ENCODE data around the gene HBD. TPM values are rescaled to one million over a fixed set of nuclear protein-coding genes. Genes with fewer than 3 reads are reported as not detected.
"Not testable (repeated sequence)": the region's sequence is repeated elsewhere in the genome, so short reads cannot be mapped to it uniquely, and the experiment has no call there.

Gene HBD
- total RNA-seq, 2 donors from 2014 or later = 1.6 TPM; not detected in 1

DNA sequence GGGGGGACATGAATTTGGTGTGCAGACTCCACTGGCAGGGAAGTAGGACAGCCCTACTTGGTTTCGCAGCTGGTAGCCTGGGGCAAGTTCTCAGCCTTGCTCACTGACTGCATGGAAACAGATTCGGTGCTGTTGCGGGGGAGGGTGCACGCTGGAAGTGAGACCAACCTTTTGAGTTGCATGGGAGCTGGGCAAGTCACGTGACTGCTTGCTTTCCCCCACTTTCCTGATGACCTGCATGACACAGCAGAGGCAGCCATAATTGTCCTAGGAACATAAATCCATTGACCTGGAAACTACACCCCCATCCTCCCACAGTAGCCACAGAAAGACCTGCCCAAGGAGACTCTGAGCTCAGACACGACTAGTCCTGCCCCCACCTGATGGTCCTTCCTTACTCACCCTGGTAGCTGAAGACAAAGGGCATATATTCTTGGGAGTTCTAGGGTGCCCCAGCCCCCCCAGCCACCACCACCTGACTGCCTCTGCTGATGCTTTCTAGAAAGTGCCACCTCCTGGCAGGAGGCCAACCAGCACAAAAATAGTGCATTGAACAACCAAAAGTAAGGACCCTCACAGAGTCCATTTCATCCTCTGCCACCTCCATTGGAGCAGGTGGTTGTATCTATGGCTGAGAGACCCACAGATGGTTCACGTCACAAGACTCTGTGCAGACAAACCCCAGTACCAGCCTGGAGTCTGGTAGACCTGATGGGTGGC is 24.4 kb upstream of the HBD start:
- peaks cover 0 to 7% of the 10 kb centered on the region in 2 donors for H3K36me3 Mint-ChIP-seq
- ATAC-seq (no peak), DNase-seq (ENCODE audit: low spot score in 2 of 2) (no peak)
- no peaks in the 10 kb centered on the region for H3K9me3 Mint-ChIP-seq
- no peak overlapping the region for H3K27ac Mint-ChIP-seq

DNA sequence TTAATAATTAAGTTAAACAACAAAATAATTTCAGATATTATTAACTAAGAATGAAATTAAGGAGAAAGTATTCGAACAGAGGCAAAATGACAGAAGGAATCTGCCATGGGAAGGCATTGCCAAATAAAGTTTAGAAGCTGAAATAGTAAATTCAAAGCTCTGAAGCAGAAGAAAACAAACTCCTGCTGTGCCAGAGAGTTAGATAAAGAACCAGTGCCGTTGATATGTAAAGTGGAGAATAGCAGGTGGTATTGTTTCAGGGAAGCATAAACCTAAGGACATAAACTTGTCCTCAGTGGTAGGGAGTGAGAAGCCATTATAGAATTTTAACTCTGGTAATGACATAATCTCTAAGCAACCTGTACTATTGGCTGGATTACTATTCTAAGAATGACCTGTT is 23.0 kb upstream of the HBD start:
- Mint-ChIP-seq H3K27ac (no peak overlapping the region), H3K36me3 (peaks cover 0 to 7% of the 10 kb centered on the region in 2 donors), H3K9me3 (no peaks in the 10 kb centered on the region)
- ATAC-seq (no peak), DNase-seq (ENCODE audit: low spot score in 2 of 2) (no peak)

DNA sequence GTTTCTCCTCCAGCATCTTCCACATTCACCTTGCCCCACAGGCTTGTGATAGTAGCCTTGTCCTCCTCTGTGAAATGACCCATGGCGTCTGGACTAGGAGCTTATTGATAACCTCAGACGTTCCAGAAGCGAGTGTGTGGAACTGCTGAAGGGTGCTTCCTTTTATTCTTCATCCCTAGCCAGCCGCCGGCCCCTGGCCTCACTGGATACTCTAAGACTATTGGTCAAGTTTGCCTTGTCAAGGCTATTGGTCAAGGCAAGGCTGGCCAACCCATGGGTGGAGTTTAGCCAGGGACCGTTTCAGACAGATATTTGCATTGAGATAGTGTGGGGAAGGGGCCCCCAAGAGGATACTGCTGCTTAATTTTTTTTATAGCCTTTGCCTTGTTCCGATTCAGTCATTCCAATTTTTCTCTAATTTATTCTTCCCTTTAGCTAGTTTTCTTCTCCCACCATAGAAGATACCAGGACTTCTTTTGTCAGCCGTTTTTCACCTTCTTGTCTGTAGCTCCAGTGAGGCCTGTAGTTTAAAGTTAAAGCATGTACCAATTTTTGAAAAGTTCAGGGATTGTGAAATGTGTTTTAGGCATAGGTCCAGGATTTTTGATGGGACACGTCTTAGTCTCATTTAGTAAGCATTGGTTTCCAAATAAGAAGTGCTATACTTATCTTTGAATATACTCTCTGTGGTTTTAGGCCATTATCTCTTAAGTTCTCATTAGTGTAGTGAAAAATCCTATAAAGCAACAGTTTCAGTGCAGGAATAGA is 20.5 kb upstream of the HBD start, which contains the start of gene HBG2:
Gene HBG2 (minus strand): TSS at position 136 of the 768 bp plus-strand sequence. CDS start 53 bp downstream, at position 83.
- peak within 1 kb of the TSS in 1 of 2 donors; percentile 25 for H3K27ac Mint-ChIP-seq
- not testable (repeated sequence) for H3K9me3 Mint-ChIP-seq; H3K36me3 Mint-ChIP-seq; ATAC-seq; DNase-seq (ENCODE audit: low spot score in 2 of 2)

DNA sequence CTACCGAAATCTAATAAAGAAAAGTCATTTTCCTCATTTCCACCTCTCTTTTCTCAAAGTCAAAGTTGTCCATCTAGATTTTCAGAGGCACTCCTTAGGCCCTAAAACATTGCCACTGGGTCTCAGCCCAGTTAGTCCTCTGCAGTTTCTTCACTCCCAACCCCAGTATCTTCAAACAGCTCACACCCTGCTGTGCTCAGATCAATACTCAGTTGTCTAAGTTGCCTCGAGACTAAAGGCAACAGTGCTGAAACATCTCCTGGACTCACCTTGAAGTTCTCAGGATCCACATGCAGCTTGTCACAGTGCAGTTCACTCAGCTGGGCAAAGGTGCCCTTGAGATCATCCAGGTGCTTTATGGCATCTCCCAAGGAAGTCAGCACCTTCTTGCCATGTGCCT is 19.7 kb upstream of the HBD start:
- DNase-seq (ENCODE audit: low spot score in 2 of 2); ATAC-seq; H3K9me3 Mint-ChIP-seq; H3K36me3 Mint-ChIP-seq; H3K27ac Mint-ChIP-seq: not testable (repeated sequence)

DNA sequence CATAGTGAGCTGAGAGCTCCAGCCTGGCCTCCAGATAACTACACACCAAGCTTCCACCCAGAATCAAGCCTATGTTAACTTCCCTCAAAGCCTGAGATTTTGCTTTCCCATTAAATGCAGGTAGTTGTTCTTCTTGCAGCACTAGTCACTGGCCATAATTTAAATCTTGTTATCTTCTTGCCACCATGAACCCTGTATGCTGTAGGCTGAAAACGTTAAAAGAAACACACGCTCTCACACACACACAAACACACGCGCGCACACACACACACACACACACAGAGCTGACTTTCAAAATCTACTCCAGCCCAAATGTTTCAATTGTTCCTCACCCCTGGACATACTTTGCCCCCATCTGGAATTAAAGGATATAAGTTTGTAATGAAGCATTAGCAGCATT is 19.2 kb upstream of the HBD start:
- not testable (repeated sequence) for DNase-seq (ENCODE audit: low spot score in 2 of 2); ATAC-seq; H3K36me3 Mint-ChIP-seq; H3K9me3 Mint-ChIP-seq; H3K27ac Mint-ChIP-seq

GRCh38 chr11:5252919-5253265 is 18.6 kb upstream of the HBD start:
- Mint-ChIP-seq H3K9me3 (no peaks in the 10 kb centered on the region), H3K27ac (no peak overlapping the region), H3K36me3 (peaks cover 0 to 5% of the 10 kb centered on the region in 2 donors)
- ATAC-seq = no peak
- DNase-seq (ENCODE audit: low spot score in 2 of 2) = no peak

DNA sequence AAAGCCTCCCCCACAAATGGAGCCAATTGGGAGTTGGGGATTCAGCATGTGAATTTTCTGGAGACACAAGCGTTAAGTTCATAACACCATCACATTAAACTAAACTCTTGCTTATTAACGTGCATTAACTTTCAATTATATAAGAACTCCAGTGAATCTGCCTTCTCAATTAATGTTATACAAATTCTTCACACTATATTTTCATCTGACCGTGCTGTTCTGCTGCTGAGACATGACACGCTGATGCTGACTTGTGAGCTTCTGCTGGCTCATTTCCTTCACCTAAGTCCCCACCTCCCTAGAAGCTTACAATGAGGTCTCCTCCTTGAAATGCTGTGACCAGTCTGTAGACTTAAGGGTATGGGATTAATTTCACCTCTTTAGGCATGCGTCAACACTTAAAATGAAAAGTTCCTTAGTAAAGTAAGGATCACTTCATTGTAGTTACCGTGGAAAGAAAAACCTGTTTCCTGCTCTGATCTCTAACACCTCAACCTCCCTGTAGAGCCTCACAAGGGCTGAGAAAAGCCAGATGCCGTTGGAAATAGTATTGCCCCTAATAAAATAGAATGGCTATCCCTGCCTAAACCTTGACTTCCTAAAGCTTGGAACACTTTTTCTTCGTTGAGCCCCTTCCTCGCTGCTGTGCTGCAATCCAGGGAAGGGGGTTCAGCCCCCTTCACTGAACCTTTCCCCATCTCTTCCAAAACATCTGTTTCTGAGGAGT is 18.1 kb upstream of the HBD start:
- ATAC-seq (no peak), DNase-seq (ENCODE audit: low spot score in 2 of 2) (no peak)
- H3K27ac Mint-ChIP-seq = no peak overlapping the region
- no peaks in the 10 kb centered on the region for H3K36me3 Mint-ChIP-seq
- no peaks in the 10 kb centered on the region for H3K9me3 Mint-ChIP-seq

- no peak for ATAC-seq
- no peaks in the 10 kb centered on the region for H3K9me3 Mint-ChIP-seq
- H3K36me3 Mint-ChIP-seq = no peaks in the 10 kb centered on the region
- no peak for DNase-seq (ENCODE audit: low spot score in 2 of 2)
- H3K27ac Mint-ChIP-seq = no peak overlapping the region
Measured at GRCh38 chr11:5251746-5252145, 17.5 kb upstream of the HBD start.

- Mint-ChIP-seq H3K9me3 (no peaks in the 10 kb centered on the region), H3K27ac (no peak overlapping the region), H3K36me3 (no peaks in the 10 kb centered on the region)
- ATAC-seq (no peak), DNase-seq (ENCODE audit: low spot score in 2 of 2) (no peak)
Measured at GRCh38 chr11:5250543-5251204, 16.4 kb upstream of the HBD start.

GRCh38 chr11:5249807-5250396 is 15.6 kb upstream of the HBD start, which contains the start of gene HBG1:
Gene HBG1 (minus strand): TSS chr11:5249857. CDS start chr11:5249804, 53 bp downstream.
- DNase-seq (ENCODE audit: low spot score in 2 of 2); H3K36me3 Mint-ChIP-seq; ATAC-seq; H3K27ac Mint-ChIP-seq; H3K9me3 Mint-ChIP-seq: not testable (repeated sequence)

- DNase-seq (ENCODE audit: low spot score in 2 of 2); H3K36me3 Mint-ChIP-seq; H3K27ac Mint-ChIP-seq; H3K9me3 Mint-ChIP-seq; ATAC-seq: not testable (repeated sequence)
Measured at GRCh38 chr11:5248498-5248897, 14.2 kb upstream of the HBD start.

DNA sequence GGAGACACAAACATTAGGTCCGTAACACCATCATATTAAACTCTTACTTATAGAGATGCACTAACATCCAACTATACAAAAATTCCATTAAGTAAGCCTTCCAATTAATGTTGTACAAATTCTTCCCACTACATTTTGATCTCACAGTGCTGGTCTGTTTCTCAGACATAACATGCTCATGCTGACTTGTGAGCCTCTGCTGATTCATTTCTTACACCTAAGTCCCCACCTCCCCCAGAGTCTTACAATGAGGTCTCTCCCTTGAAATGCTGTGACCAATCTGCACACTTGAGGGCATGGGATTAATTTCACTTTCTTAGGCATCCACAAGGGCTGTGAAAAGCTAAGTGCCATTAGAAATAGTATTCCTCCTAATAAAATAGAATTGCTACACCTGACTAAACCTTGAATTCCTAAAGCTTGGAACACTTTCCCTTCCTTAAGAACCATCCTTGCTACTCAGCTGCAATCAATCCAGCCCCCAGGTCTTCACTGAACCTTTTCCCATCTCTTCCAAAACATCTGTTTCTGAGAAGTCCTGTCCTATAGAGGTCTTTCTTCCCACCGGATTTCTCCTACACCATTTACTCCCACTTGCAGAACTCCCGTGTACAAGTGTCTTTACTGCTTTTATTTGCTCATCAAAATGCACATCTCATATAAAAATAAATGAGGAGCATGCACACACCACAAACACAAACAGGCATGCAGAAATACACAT is 13.3 kb upstream of the HBD start:
- DNase-seq (ENCODE audit: low spot score in 2 of 2) (no peak), ATAC-seq (no peak)
- no peak overlapping the region for H3K27ac Mint-ChIP-seq
- H3K36me3 Mint-ChIP-seq = no peaks in the 10 kb centered on the region
- H3K9me3 Mint-ChIP-seq = no peaks in the 10 kb centered on the region

DNA sequence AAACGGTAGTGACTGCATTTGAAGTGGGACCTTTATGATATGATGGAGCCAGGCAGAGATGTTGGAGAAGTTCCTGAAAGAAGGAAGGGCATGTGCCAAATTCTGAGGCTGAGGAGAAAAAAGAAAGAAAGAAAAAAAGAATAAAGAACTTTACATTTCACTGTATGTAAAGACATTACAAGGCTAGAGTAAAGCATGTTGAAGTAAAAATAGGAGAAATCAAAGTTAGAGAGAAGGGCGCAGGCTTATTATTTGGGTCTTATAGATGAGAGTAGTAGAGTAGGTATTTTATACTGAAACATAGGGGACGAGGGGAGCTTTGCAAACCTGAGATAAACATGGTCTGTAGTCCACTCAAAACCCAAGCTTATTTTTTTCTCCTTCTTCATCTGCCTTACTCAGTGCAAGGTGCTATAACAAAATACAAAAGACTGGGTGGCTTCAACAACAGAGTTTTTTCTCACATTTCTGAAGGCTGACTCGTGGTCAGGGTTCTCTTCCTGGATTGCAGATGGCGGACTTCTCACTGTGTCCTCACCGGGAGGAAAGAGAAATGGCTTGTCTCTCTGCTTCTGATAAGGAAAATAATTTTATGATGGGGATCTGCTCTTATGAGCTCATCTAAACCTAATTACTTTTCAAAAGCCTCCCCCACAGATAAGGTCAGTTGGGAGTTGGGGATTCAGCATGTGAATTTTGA is 12.6 kb upstream of the HBD start:
- H3K9me3 Mint-ChIP-seq = no peaks in the 10 kb centered on the region
- no peaks in the 10 kb centered on the region for H3K36me3 Mint-ChIP-seq
- DNase-seq (ENCODE audit: low spot score in 2 of 2) = no peak

GRCh38 chr11:5245155-5245554 is 10.9 kb upstream of the HBD start:
- DNase-seq (ENCODE audit: low spot score in 2 of 2) (no peak), ATAC-seq (no peak)
- no peaks in the 10 kb centered on the region for H3K9me3 Mint-ChIP-seq
- H3K27ac Mint-ChIP-seq = no peak overlapping the region
- H3K36me3 Mint-ChIP-seq = no peaks in the 10 kb centered on the region

More for the DNA sequence above, 12.6 kb upstream of the HBD start:
- ATAC-seq = no peak
- H3K27ac Mint-ChIP-seq = no peak overlapping the region

- Mint-ChIP-seq H3K27ac (no peak overlapping the region), H3K36me3 (no peaks in the 10 kb centered on the region), H3K9me3 (no peaks in the 10 kb centered on the region)
- ATAC-seq (no peak), DNase-seq (ENCODE audit: low spot score in 2 of 2) (no peak)
Measured at GRCh38 chr11:5243816-5244180, 9.5 kb upstream of the HBD start.
